Suppressor macrophage treated with lipopolysaccharide for 4 hours (primary cell): ENCODE measurements around the gene ZFPM1.

ENCODE experiments used
- DNase-seq: peaks from one replicate; pipeline ENCODE4 v3.0.0-alpha.2; 2020

ZFPM1 gene

DNA sequence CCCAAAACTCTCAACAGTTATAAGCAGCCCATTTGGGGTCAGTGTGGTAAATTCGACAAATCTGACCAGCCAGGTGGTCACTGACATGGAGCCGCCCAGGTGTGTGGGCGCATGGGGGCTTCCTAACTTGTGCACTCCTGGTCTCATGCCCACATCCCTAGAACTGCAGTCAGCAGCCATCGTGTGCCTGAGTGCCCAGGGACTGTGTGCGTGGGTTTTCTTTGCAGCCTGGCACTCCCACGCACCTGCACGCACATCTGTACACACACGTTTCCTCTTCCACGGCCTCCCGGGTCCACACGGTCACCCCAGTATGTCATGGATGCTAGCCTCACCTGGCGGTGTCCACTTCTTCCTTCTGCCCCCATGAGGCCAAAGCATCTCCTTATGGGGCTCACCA, 78.3 kb downstream of the ZFPM1 start:
- no peak for DNase-seq

DNA sequence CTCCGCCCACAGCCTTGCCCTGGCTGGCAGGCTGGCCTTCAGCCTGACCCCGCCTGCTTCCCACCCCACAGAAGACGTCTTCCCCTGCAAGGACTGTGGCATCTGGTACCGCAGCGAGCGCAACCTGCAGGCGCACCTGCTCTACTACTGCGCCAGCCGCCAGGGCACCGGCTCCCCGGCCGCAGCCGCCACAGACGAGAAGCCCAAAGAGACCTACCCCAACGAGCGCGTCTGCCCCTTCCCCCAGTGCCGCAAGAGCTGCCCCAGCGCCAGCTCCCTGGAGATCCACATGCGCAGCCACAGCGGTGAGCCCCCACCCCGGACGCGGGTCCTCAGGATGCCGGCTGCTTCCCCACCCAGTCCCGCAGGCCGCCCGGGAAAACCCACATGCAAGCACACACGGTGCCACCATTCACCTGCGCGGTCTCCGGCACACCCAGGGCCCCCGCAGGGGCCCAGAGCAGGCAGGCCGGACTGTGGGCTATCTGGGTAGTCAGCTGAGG, 78.9 kb downstream of the ZFPM1 start:
- DNase-seq = no peak

DNA sequence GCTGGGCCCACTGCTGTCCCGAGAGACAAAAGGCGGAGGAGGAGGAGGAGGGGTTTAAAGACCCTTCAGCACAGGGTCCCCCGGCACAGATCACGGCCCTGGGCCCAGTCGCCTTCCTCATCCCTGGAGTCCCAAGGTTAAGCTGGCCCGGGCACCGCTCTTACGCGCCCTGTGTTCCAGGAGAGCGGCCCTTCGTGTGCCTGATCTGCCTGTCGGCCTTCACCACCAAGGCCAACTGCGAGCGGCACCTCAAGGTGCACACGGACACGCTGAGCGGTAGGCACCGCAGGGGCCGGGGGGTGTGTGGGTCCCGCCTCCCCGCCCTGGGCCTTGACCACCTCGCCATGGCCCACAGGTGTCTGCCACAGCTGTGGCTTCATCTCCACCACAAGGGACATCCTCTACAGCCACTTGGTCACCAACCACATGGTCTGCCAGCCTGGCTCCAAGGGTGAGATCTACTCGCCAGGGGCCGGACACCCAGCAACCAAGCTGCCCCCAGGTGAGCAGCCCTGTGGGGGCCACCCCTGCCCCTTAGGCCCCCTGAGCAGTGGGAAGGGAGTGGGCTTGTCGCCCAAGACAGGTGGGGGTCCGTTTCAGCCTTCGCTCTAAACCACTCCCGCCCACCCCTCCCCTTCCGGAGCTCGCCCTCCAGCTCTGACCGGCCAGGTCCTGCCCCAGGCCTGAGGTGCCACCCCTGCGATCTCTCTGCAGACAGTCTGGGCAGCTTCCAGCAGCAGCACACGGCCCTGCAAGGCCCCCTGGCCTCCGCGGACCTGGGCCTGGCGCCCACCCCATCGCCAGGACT, 79.6 kb downstream of the ZFPM1 start:
- DNase-seq = no peak

DNA sequence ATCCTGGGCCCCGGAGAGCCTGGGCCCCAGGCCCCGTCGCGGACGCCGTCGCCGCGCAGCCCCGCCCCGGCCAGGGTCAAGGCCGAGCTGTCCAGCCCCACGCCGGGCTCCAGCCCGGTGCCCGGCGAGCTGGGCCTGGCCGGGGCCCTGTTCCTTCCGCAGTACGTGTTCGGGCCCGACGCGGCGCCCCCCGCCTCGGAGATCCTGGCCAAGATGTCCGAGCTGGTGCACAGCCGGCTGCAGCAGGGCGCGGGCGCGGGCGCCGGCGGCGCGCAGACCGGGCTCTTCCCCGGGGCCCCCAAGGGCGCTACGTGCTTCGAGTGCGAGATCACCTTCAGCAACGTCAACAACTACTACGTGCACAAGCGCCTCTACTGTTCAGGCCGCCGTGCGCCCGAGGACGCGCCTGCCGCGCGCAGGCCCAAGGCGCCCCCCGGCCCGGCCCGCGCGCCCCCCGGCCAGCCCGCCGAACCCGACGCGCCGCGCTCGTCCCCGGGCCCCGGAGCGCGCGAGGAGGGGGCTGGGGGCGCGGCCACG, 80.4 kb downstream of the ZFPM1 start:
- no peak for DNase-seq

DNA sequence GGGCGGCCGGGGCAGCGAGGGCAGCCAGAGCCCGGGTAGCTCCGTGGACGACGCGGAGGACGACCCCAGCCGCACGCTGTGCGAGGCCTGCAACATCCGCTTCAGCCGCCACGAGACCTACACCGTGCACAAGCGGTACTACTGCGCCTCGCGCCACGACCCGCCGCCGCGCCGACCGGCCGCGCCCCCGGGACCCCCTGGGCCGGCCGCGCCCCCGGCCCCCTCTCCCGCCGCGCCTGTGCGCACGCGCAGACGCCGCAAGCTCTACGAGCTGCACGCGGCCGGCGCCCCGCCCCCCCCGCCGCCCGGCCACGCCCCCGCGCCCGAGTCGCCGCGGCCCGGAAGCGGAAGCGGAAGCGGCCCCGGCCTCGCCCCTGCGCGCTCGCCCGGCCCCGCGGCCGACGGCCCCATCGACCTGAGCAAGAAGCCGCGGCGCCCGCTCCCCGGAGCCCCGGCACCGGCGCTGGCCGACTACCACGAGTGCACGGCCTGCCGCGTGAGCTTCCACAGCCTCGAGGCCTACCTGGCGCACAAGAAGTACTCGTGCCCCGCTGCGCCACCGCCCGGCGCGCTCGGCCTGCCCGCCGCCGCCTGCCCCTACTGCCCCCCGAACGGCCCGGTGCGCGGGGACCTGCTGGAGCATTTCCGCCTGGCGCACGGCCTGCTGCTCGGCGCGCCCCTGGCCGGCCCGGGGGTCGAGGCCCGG, 81.0 kb downstream of the ZFPM1 start:
- DNase-seq = peak; percentile 88

DNA sequence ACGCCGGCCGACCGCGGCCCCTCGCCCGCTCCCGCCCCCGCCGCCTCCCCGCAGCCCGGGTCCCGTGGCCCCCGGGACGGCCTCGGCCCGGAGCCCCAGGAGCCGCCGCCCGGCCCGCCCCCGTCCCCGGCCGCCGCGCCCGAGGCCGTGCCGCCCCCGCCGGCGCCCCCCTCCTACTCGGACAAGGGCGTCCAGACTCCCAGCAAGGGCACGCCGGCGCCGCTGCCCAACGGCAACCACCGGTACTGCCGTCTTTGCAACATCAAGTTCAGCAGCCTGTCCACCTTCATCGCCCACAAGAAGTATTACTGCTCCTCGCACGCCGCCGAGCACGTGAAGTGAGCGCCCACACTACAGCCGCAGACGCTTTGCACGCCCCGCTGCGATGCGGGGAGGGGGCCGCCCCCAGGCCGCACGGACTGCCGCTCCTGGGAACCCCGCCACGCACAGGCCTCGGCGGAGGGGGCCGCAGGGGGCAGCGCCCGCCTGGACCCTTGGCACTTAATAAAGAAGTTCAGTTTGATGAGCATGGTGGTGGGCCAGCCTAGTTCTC, 81.6 kb downstream of the ZFPM1 start:
- DNase-seq = peak; percentile 32

DNA sequence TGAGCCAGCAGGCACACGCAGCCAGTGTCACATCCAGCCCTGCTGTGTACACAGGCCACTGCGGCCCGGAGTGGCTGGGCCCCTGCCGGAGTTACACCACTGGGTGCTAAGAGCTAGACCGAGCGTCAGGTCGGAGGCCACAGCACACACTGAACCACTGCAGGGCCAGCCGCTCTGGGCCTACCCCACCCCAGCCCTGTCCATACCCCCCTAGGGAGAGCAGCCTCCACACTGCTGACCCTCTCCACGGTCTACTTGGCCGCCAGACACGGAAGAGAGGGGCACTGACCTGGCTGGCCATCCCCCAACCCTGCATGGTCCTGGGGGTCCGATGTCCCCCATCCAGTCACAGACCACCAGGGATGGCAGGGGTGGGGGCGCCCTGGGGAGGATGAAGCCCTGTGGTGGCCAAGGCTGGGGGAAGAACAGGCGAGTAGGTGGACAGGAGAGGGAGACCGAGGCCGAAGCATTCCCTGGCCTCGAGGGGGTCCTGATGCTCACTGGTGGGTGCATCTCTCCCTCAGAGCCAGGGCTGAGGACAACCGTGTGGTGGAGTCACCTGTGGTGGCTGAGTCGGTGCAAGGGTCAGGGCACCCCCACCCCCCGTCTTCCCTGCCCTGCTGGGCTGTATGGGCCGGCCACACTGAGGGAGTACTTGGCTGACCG, 82.2 kb downstream of the ZFPM1 start:
- DNase-seq = no peak

GRCh38 chr16:88535857-88536222, 82.8 kb downstream of the ZFPM1 start:
- no peak for DNase-seq

DNA sequence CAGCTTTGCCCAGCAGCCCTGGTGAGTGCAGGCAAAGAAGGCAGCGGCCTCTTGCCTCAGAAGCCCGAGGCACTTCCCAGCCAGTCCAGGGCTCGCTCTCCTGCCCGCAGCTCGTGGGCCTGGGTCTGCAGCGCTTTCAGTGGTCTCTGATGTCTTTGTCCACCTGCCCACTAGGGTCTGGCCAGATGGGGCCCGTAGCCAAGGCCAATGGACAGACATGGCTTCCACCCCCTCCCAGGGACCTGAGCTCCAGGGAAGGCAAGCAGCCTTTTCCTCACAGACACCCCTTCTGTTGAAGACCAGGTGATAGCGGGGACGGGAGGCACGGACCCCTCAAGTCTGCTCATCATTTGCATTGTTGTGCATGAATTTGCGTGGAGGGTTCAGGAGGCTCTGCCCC, 83.4 kb downstream of the ZFPM1 start:
- DNase-seq = no peak

DNA sequence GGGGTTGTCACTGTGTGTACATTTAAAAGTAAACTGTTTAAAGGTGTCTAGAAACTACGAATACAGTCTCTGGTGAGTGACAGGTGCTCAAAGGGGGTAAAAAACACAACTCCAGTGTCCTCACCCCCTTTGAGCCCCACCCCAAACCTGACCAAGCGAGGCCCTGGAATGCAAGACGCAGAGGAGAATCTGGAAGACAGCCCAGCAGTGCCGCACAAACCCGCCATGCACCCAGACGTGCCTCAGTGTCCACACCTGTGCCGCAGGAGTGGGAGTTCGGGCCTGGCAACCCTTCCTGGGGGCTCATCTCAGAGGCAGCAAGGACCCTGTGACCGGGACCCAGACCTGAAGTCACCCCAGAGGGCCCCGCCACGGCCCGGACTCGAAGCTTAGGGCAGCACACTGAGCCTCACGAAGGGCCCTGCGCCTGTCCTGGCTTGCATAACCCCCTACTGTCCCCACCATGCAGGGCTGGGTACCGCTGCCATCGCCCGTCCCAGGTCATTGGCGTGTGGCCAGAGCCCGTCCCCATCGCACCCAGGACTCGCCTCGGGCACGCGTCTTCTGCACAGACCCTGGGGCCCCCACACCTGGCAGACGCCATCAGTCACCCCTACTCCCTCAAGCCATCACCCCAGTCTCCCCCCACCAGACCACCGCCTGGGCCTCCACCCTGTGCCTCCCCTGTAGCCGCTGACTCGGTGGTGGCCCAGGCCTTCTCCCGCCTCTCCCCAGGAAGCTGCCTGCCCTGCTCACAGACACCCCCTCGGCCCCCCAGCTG, 84.1 kb downstream of the ZFPM1 start:
- DNase-seq = no peak

DNA sequence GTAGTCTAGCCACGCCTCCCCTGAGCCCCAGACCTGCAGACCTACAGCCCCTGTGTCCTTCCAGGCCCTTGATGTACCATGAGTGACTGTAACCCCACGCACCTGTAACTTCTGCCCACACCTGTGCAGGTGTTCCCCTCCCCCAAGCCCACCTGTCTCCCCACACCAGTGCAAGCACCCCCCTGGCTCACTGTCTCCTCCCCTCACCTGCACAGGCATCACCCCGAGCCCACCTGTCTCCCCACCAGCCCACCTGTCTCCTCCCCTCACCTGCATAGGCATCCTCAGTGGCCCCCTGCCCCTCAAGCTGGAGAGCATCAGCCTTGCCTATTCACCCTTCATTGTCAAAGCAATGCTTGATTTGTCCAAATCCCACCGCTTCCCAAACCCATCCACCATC, 84.8 kb downstream of the ZFPM1 start:
- no peak for DNase-seq

DNA sequence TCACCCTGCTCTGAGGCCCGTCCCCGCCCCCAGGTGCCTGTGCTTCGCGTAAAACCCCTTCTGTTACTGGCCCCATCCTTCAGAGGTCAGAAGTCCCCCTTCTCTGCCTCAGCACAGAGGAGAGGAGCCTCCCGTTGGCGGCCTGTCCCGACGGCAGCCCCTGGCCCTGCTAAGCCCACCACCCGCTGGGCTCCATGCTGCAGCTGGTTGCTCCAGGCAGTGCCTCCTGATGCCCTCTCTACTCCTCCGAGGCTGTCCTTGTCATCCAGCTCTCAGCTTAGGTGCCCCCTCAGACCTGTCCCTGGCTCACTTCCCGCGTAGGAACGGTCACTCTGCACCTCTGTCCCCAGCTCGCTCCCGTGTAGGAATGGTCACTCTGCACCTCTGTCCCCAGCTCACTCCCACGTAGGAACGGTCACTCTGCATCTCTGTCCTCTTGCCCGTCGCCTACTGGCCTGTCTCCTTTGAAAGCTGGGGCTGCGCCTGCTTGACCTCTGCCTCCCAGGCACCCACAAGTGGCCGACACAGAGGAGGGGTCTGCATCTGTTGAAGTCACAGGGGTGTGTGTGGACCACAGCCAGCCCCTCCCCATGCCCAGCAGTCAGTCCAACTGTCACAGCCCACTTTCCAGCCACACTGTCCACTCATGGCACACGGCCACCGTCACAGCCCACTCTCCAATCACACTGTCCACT, 85.4 kb downstream of the ZFPM1 start:
- no peak for DNase-seq

DNA sequence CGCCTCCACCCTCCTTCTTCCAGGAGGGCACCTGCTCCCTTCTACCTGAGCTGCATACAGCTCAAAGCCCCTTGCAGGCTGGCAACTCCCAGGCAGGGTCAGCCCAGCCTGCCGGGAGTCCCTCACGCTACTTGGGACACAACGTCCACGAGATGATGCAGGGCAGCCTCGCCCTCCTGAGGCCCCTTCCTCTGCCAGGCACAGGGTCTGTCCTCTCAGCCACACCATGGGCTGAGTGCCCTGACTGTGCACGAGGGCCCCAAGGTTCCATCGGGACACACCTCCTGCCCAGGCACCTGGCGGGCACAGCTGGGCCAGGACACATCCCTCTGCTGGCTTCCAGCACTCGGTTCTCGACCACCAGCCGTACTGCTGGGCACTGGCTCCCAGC, 86.2 kb downstream of the ZFPM1 start:
- DNase-seq = no peak

- DNase-seq = no peak
Observed at GRCh38 chr16:88539652-88540345, 86.7 kb downstream of the ZFPM1 start.

GRCh38 chr16:88540346-88540977, 87.4 kb downstream of the ZFPM1 start:
- no peak for DNase-seq

DNA sequence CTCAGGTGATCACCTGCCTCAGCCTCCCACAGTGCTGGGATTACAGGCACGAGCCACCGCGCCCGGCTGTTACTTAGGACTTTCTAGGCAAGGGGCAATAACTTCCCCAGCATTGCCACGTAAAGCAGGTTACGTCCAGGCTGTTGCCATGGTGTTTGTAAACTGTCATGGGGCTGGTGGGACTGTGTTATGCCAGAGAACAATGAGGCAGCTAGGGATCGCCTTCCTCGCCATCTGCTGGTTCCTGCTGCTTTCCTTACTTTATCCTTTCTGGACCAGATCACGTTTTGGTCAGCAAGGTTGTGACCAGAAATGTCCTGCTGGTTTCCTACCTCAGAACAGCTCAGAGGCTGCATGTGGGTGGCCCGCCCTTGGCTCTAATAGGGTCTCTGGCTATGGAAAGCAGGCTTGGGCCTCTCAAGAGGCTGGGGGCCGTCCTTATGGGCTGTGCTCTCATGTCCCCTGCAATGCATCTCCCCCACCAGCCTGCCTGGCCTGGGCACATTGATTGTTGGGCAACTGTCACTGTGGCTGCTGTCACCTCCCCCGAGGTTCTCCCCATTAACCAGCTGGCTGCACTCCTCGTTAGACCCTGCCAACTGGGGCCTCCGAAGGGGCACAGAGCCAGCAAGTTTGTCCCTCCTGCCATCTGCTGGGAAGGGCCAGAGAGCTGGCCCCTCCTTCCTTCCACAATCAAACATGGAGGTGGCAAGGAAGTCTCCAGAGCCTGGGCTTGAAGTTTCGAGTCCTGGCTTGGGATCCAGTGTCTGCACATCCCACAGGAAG, 88.9 kb downstream of the ZFPM1 start:
- DNase-seq = no peak

DNA sequence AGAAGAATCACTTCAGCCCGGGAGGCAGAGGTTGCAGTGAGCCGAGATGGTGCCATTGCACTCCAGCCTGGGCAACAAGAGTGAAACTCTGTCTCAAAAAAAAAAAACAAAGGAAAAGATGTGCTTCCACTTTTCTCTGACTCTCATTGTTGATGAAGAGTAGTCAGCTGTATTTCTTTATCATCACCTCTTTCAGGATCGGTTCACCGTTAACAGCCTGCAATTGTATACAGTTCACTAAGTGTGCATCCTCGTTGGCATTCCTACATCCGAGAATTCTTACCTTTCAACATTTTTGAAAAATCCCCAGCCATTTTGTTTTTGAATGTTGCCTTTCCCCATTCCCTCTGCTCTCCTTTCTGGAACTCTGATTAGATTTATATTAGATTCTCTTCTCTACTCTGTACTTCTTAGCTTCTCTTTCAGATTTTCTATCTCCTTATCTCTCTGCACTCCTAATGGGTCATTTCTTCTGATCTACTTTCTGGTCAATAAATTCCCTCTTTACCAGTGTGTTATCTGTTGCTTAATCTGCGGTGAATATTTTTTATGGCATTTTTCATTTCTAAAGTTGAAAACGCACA, 90.2 kb downstream of the ZFPM1 start:
- no peak for DNase-seq

DNA sequence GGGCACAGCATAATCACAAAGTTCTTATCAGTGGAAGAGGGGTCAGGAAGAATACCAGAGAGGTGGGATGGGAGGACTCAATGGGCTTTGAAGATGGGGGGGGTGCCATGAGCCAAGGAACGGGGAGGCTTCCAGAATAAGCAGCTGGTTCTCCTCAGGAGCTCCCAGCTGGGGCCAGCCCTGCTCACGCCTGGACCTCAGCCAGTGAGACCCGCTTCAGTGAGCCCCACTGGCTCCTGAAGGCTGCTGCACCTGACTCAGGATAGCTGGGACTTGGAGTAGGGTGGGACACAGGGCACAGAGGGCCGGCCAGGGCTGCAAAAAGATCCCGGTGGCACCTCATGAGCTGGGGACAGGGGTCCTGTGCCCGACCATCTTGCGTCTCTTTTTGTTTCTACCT, 92.7 kb downstream of the ZFPM1 start:
- DNase-seq = no peak

GRCh38 chr16:88548131-88548874, 95.2 kb downstream of the ZFPM1 start:
- DNase-seq = no peak
